T-helper 9 cell (primary cell): ENCODE results near the gene TEAD4.
A peak's percentile ranks its signal among the peaks of the same experiment; 100 is the strongest.

Experiments used
- DNase-seq: peaks from one replicate; pipeline ENCODE4 v3.0.0-alpha.2; 2020

TEAD4 gene

DNA sequence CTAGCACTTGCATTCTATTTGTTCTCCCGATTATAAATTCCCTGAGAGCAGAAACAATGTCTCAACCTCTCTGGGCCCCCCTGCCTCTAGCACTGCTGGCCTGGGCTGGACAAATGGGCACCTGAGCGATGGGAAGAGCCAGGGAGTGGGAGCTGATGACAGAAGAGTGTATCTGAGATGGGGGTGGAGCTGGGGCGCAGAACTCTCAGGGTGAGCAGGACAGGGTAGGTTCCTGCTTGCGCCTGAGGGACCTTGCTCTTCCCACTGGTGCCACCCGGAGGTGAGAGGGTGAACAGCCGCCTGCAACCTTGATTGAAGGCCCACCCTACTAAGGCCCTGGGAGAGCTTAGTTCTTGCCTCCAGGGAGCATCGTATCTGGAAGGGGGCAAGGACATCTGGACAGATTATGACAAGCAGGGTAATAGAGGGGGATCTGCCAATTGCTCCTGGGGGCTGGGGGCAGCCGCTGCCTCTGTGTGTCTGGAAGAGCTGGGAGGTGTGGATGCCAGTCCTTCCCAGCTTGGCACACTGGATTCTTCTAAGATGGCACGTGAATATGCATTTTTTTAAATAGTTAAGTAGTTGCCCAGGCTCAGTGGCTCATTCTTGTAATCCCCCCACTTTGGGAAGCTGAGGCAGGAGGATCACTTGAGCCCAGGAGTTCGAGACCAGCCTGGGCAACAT is 75.0 kb downstream of the TEAD4 start:
- no peak for DNase-seq

DNA sequence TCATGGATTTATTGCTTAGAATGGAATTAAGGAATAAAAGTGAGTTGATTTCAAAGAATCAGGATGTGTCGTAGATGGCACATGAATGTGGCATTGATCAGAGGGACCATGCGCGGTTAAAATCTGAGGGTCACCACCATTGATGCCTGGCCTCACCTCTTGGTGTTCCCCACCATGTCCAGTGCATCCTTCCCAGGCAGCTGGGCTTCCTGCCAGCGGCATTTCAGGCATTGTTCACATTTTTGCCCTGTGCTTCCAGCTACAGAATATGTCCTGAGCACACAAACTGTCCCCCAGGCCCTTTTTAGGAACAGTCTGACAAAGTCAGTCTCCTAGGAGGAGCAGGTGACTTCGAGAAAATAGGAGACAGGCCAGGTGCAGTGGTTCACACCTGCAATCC is 76.0 kb downstream of the TEAD4 start:
- DNase-seq = no peak

DNA sequence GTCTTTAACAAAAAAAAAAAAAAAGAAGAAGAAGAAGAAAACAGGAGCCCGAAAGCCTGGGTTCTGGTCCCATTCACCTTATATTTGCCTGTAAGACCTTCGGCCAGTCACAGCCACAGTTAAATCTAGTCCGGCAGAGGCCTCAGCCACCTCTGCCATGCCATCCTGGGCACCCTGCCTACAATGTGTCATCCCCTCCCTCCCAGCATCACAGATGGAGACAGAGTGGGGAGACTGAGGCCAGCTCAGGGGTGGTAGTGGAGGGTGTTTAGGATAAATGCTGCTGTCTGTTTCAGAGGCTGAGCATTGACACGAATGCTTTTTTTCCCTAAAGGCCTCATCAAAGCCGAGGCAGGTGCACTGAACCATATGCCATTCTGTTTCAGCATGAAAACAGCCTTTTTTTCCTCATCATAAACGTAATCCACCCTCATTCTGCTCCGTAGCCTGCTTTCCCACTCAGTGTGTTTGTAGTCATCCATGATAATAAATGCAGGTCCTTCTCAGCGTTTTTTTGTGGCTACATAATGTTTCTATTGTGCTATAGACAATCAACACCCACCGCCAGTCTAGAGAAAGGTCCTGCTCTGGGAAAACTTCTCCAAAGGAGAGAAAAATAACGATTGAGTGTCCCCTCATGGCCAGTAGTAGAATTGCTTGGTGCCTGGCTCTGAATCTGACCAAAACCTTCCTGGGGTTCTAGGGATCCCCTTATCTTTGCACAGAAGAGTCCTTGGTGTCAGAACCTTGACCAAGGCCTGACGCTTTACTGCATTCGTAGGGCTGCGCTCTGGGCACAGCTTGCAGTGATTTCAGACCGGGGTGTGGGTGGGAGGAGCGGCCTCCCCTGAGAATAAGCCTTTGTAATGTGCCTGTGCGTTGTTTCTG is 76.9 kb downstream of the TEAD4 start:
- no peak for DNase-seq

DNA sequence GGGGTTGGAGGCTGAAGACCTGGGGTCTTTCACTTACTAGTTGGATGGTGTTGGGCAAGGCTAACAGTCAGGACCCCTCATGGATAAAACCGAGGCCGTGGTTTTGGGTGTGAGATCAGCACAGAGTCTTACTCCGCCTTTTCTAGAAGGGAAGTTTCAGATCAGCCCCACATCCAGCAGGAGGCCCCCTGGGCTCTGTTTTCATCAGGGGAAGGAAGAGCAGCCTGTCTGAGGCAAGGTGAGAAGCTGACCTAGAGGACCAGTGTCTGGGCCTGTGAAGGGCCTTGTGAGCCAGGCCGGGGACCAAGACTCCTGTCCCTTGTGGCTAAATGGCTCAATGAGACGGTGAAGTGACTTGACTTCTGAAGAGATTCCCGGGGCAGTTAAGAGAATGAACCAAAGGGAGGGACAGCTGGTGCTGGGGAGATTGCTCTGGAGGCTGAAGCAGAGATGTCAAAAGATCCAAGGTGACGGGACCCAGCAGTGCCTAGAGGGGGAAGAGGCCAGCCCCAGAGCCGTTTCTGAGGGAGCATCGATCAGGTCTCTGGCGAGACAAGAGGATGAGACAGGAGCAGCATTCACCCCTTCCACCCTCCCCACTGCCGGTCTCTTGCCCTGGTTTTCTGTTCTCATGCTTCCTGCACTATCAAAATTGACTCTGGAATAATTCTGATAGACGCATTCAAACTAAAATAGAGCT is 77.9 kb downstream of the TEAD4 start:
- no peak for DNase-seq

- no peak for DNase-seq
Measured at GRCh38 chr12:3038166-3038565, 79.0 kb downstream of the TEAD4 start.

DNA sequence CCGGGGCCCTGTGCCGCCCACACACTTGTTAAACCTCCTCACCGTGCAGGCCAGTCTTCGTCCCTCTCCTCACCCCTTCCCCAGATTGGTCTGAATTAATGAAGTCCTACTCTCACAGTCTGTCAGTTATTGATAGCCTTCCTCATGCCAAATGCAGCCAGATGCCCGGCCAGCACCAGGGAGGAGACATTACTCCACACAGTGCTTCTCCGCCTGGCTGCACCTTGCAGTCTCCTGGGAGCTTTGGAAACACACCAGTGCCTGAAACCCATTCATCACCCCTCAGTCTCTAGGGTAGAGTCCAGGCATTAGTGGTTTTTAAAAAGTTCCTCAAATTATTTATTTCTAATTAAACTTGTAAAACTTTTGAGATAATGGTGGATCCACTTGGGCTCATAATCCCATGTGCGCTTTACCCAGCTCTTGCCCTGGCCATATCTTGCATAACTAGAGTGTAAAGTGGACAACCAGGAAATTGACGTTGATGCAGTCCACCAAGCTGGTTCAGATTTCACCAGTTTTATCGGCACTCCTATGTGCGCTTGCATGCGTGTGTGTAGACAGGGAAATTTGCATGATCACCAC is 79.8 kb downstream of the TEAD4 start:
- no peak for DNase-seq

GRCh38 chr12:3040026-3040656 is 80.9 kb downstream of the TEAD4 start:
- DNase-seq = no peak

- DNase-seq = no peak
Measured at GRCh38 chr12:3040663-3041544, 81.7 kb downstream of the TEAD4 start.

- peak; percentile 7 for DNase-seq
Measured at GRCh38 chr12:3041558-3042164, 82.5 kb downstream of the TEAD4 start.

- DNase-seq = no peak
Measured at GRCh38 chr12:3042394-3042793, 83.2 kb downstream of the TEAD4 start.

DNA sequence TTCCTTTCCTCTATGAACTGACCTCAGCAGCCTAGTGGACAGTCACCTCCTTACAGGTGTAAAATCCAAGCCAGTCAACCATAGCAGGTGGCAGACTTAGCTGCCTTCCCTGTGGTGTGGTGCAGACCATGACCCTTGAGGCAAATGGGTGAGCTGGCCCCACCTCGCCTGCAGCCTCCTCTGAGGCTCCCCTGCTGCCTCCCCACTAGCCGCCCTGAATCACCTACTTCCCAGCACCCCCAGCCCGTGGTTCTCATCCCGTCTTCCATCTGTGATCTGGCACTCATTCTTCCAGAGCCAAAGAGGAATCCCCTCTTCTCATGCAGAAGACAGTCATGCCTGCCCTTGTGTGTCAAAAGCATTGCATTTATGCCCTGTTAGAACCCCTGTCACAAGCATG is 83.6 kb downstream of the TEAD4 start:
- DNase-seq = no peak

DNA sequence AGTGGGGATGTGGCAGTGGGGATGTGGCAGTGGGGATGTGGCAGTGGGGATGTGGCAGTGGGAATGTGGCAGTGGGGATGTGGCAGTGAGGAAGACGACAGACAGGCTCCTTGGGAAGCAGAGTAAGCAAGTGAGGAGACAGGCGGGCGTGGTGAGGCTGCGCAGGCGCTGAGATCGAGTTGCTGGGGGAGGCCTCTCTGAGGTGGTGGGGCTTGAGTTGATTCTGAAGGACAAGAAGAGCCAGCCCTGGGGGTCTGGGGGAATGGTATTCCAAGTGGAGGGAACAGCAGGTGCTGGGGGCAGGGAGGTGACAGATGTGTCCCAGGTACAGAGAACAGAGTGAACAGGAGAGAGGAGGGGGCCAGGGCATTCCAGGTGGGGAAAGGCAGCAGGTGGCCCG is 84.2 kb downstream of the TEAD4 start:
- DNase-seq = no peak

DNA sequence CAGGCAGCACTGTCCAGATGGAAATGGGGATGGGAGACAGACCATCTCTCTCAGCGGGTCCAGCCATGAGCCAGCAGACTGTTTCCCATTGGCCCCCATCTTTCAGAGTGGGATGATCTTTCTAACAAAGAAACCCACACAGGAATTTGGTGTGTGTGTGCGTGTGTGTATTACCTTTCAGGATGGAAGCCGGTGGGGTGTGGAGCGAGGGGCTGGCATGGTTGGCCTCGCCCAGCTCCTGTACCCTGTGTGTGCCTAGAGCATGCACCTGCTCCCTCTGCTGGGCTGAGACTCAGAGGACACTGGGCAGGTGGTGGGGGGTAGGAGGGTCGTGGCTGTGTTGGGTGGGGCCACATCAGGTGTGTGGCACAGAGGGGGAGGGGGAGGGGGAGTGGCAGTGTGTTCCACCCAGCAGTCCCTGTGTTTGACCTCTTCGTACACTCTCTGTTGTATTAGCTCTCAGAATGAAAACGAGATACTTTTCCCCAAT is 85.0 kb downstream of the TEAD4 start:
- DNase-seq = no peak

DNA sequence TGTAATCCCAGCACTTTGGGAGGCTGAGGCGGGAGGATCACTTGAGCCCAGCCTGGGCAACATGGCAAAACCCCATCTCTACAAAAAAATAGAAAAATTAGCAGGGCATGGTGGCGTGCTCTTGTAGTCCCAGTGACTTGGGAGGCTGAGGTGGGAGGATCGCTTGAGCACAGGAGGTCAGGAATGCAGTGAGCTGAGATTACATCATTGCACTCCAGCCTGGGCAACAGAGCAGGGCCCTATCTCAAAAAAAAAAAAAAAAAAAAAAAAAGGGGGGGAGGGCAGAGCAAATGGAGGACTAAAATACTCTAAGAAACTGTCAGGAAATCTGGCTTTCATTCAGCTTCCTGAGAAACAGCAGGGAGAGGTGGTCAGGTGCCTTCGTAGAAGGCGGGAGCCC is 86.3 kb downstream of the TEAD4 start:
- DNase-seq = no peak

DNA sequence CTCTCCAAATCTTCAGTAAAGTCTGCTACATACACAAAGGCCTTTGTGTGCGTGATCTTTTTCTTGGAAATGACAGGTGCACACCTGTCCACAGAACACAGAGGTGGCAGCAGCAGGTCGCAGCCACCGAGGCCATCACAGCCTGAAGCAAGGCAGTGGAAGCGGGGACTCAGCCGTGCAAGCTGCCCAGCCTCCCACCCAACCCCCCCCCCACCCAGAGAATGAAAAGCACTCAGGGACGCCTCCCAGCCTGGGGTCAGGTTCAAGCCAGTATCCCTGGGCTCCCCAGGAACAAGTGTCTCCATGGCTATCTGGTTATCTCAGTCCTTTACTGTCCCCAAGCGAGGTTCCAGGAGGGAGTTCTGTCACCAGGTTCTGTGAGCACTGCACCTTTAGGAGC is 86.8 kb downstream of the TEAD4 start:
- no peak for DNase-seq

DNA sequence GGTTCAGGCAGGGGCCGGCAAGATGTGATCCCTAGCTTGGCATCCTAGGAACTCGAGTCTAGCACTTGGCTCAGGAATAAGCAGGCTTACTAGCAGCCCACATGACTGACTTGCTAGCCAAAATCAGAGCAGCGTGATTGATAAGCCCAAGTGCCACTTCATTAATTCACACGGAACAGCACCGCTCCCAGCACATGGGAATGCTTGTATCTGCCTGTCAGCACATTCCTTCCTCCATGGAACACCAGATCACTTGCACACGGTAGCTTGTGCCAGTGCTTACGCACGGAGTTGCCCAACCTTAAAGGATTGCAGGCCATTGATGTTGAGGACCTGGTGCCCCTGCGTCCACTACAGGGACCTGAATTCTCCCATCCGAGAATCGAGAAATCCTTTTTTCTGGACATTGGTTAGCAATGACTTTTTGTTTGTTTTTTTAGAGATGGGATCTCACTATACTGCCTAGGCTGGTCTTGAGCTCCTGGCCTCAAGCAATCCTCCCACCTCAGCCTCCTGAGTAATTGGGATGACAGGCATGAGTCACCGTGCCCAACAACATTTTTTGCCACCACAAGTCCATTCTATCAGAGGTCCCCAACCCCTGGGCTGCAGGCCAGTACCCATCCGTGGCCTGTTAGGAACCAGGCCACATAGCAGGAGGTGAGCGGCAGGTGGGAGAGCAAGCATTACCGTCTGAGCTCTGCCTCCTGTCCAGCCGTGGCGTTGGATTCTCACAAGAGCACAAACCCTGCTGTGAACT is 87.4 kb downstream of the TEAD4 start:
- DNase-seq = no peak

DNA sequence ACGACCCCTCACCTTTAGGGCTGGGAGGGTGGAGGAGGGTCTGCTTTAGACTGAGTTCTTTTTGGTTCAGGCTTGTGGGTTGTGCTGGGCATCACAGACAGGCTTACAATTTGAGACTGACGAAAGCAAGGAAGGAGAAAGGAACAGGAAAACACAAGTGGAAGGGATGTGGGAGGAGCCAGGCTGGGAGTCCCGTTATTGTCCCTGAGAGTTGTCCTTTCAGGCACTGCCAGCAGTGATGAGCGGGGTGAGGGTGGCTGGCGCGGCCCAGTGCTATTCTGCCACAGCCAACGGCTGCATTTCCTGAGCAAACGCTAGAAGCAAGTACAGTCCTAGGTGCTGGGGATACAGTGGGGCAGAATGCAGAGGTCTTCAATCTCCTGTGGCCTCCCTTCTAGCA is 88.8 kb downstream of the TEAD4 start:
- DNase-seq = no peak

- no peak for DNase-seq
Measured at GRCh38 chr12:3048540-3048939, 89.3 kb downstream of the TEAD4 start.

DNA sequence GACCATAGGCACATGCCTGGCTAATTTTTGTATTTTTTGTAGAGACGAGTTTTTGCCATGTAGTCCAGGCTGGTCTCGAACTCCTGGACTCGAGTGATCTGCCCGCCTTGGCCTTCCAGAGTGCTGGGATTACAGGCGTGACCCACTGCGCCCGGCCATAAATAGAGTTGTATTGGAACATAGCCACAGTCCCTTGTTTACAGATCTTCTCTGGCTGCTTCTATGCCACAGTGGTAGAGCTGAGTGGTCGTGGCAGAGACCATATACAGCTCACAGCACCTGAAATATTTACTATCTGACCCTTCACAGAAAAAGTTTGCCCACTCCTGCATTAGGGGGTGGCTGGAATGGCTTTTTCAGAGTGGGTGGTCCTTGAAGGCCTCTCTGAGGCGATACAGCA is 90.0 kb downstream of the TEAD4 start:
- no peak for DNase-seq

DNA sequence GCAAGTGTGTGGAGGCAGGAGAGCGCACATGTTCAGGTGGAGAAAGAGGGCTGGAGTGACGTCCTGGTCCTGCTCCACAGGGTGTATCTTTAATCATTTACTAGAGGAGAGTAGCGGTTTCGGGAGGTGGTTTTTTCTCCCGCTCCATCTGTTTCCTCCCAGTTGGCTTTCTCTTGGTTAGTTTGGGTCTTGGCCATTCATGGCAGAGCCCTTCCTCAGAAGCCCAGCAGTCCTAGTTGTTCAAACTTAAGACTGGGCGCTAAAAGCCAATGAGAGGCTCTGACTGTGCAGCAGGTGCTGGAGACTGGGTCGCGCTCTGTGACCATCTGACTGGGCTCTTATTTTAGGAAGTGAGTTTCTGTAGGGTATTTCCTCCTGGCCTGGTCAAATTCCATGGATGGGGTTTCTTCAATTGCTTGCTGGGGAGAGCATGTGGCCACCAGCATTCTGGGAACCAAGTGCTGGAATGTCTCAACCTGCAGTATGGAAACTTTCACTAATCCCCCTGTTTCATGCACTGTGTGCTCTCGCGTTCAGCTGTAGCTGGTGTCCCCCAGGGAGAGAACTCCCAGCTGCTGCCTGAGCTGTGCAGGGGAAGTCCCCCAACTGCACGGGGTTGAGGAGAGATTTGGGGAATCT is 90.5 kb downstream of the TEAD4 start:
- DNase-seq = no peak
